SK-N-SH treated with all-trans-retinoic acid at 6 μM for 48 hours (cell line): ENCODE data around the gene TMEM229A.

Experiments
- SNAI2 ChIP-seq: fragments of 250-450 bp; sonication (Bioruptor Pico); IDR thresholded peaks from 2 replicates; pipeline ENCODE4 v1.5.0; 2020; ENCODE audit warnings: mild to moderate bottlenecking, moderate library complexity
- ZFP3 ChIP-seq: fragments of 250-450 bp; sonication (Bioruptor Pico); IDR thresholded peaks from 2 replicates; pipeline ENCODE4 v1.5.0; 2020; ENCODE audit warnings: mild to moderate bottlenecking, moderate library complexity

- no peak for TF ChIP-seq ZFP3 (CRISPR knock-in tag)
- no peak for TF ChIP-seq SNAI2
Observed at GRCh38 chr7:123987445-123987844, 45.4 kb downstream of the TMEM229A start.
